HepG2 (cell line): ENCODE measurements around the gene RHOT2. TPM values are rescaled to one million over a fixed set of nuclear protein-coding genes. Genes with fewer than 3 reads are reported as not detected.

Experiments used
- ATAC-seq: fragments of 200-7000 bp; cut with Tn5 transposase; 3 replicates; pipeline ENCODE4 v1.9.1; 2020; ENCODE audit warnings: mild to moderate bottlenecking, moderate library complexity
- BruUV-seq: library from RNA; stranded (reverse); fragments of 400-500 nt; replicated peaks from 2 replicates; lab custom pipeline; 2021; lab: Mats Ljungman, UMichigan
- CTCF ChIA-PET: fragments of 300-600 bp; formaldehyde crosslinking; extraction: SDS; loops from one replicate; lab custom pipeline; 2021; ENCODE audit warnings: low total read pairs, inconsistent platforms, low intra/inter-chr PET ratio; lab: Yijun Ruan, JAX
- POLR2A ChIA-PET: fragments of 350-600 bp; sonication (Branson Sonifier 250); formaldehyde crosslinking; loops from one replicate; lab custom pipeline; 2020; ENCODE audit warnings: antibody characterized with exemption, inconsistent platforms; lab: Yijun Ruan, JAX
- DNase-seq: peaks from one replicate; pipeline ENCODE4 v3.0.0-alpha.2; 2015; ENCODE audit warnings: low spot score
- FAIRE-seq: peaks from 3 replicates; lab custom pipeline; 2011; peaks lifted over from hg19 to GRCh38; lab: Jason Lieb, UNC
- H2AFZ ChIP-seq: one replicate; pipeline ENCODE4 v1.6.1; 2011; ENCODE audit warnings: low read length, inconsistent platforms
- H3K27ac ChIP-seq: fragments of 300-600 bp; 3 replicates; pipeline ENCODE4 v1.8.0; 2011; ENCODE audit warnings: mixed run types, mild to moderate bottlenecking, mixed read lengths, low read length, inconsistent platforms; ENCODE audit not compliant: insufficient read depth; ENCODE audit errors: extremely low read length
- H3K27me3 ChIP-seq, 2 experiments: fragments of 200-600 bp in 1 of 2; 2 replicates in 1 of 2; 3 replicates in 1 of 2; pipeline versions ENCODE4 v1.6.0 to v1.8.0; 2011; ENCODE audit warnings: low read length in 2 of 2, mild to moderate bottlenecking in 2 of 2, moderate library complexity in 2 of 2, inconsistent platforms in 1 of 2; ENCODE audit not compliant: insufficient read depth in 2 of 2, control insufficient read depth in 1 of 2
- H3K36me3 ChIP-seq, 2 experiments: fragments of 200-600 bp in 1 of 2; replicated peaks in 1 of 2; 2 replicates in 1 of 2; 3 replicates in 1 of 2; pipeline versions ENCODE4 v1.5.1 to v1.8.0; 2011; ENCODE audit warnings: low read length in 2 of 2, inconsistent platforms in 1 of 2; ENCODE audit not compliant: insufficient read depth in 2 of 2, control insufficient read depth in 1 of 2
- H3K4me1 ChIP-seq: 2 replicates; pipeline ENCODE4 v1.5.1; 2012; ENCODE audit warnings: low read length, inconsistent platforms; ENCODE audit not compliant: insufficient read depth
- H3K4me2 ChIP-seq: 2 replicates; pipeline ENCODE4 v1.6.0; 2011; ENCODE audit warnings: low read depth, low read length, inconsistent platforms
- H3K4me3 ChIP-seq, 3 experiments: fragments of 200-600 bp in 1 of 3; sonication (generic), shearing (Covaris generic) in 1 of 3; replicated peaks in 1 of 3; 2 replicates each; pipeline ENCODE4 v1.5.1; 2011 to 2016; ENCODE audit warnings: low read length in 3 of 3, inconsistent platforms in 2 of 3, low read depth in 2 of 3, mild to moderate bottlenecking in 2 of 3, control low read depth in 1 of 3, mixed read lengths in 1 of 3; ENCODE audit not compliant: insufficient read depth in 1 of 3
- H3K79me2 ChIP-seq: one replicate; pipeline ENCODE4 v1.6.1; 2011; ENCODE audit warnings: low read length, inconsistent platforms; ENCODE audit not compliant: insufficient read depth
- H3K9ac ChIP-seq: 2 replicates; pipeline ENCODE4 v1.6.0; 2011; ENCODE audit warnings: mild to moderate bottlenecking, low read depth, low read length, inconsistent platforms; ENCODE audit not compliant: insufficient read depth
- H3K9me3 ChIP-seq: 2 replicates; pipeline ENCODE4 v1.5.1; 2012; ENCODE audit warnings: mild to moderate bottlenecking, low read length
- H4K20me1 ChIP-seq: 2 replicates; pipeline ENCODE4 v1.6.0; 2011; ENCODE audit warnings: inconsistent platforms, mild to moderate bottlenecking, low read length, moderate library complexity; ENCODE audit not compliant: insufficient read depth
- AFF4 ChIP-seq: sonication (generic); formaldehyde crosslinking; IDR thresholded peaks from 2 replicates; pipeline ENCODE4 v1.4.0; 2020; ENCODE audit warnings: missing genetic modification reagents
- AGO1 ChIP-seq: fragments of 200-400 bp; formaldehyde crosslinking; IDR thresholded peaks from 2 replicates; pipeline ENCODE4 v1.6.1; 2017; ENCODE audit warnings: mild to moderate bottlenecking, low read depth, low read length, moderate library complexity; ENCODE audit not compliant: poor library complexity, severe bottlenecking
- AGO2 ChIP-seq: fragments of 200-400 bp; formaldehyde crosslinking; optimal IDR thresholded peaks from 2 replicates; pipeline ENCODE3; 2017; ENCODE audit warnings: mild to moderate bottlenecking, low read depth, low read length, moderate library complexity
- ELF3 ChIP-seq: IDR thresholded peaks from 2 replicates; pipeline ENCODE4 v1.6.1; 2016; ENCODE audit warnings: missing genetic modification reagents, missing compliant biosample characterization
- HNRNPL ChIP-seq: fragments of 200-400 bp; formaldehyde crosslinking; IDR thresholded peaks from 2 replicates; pipeline ENCODE4 v1.6.1; 2017; ENCODE audit warnings: mild to moderate bottlenecking, low read depth, low read length
- MTA1 ChIP-seq: sonication (generic); formaldehyde crosslinking; IDR thresholded peaks from 2 replicates; pipeline ENCODE4 v1.4.0; 2020; ENCODE audit warnings: missing genetic modification reagents, mild to moderate bottlenecking, borderline replicate concordance
- NCOA2 ChIP-seq: sonication (generic); formaldehyde crosslinking; IDR thresholded peaks from 2 replicates; pipeline ENCODE4 v1.8.0; 2022; ENCODE audit warnings: inconsistent platforms
- POLR2A ChIP-seq, 2 experiments: IDR thresholded peaks; 2 replicates each; pipeline ENCODE4 v1.6.1; 2011; ENCODE audit warnings: low read depth in 2 of 2, low read length in 2 of 2, mild to moderate bottlenecking in 1 of 2, moderate library complexity in 1 of 2; ENCODE audit not compliant: insufficient read depth in 1 of 2
- RBFOX2 ChIP-seq: fragments of 200-400 bp; formaldehyde crosslinking; IDR thresholded peaks from 2 replicates; pipeline ENCODE4 v1.6.1; 2017; ENCODE audit warnings: low read depth, mild to moderate bottlenecking, low read length
- SP1 ChIP-seq, 2 experiments: fragments of 450-650 bp in 1 of 2; sonication (generic) in 1 of 2; formaldehyde crosslinking in 1 of 2; IDR thresholded peaks; 2 replicates each; pipeline versions ENCODE4 v1.4.0 to v1.6.1; 2016 to 2020; ENCODE audit warnings: missing genetic modification reagents in 1 of 2
- ZBTB38 ChIP-seq: sonication (generic); formaldehyde crosslinking; IDR thresholded peaks from 2 replicates; pipeline ENCODE4 v1.5.1; 2020; ENCODE audit warnings: mild to moderate bottlenecking, missing genetic modification reagents
- ZMAT3 ChIP-seq: sonication (generic); formaldehyde crosslinking; conservative IDR thresholded peaks from 2 replicates; pipeline ENCODE4 v1.7.0; 2021; ENCODE audit warnings: missing genetic modification reagents
- ZNF552 ChIP-seq: sonication (generic); formaldehyde crosslinking; IDR thresholded peaks from 2 replicates; pipeline ENCODE4 v1.9.0; 2022; ENCODE audit warnings: missing genetic modification reagents, mild to moderate bottlenecking, borderline replicate concordance
- ZNF577 ChIP-seq: sonication (generic); formaldehyde crosslinking; IDR thresholded peaks from 2 replicates; pipeline ENCODE4 v1.4.0; 2020; ENCODE audit warnings: mild to moderate bottlenecking, low read depth, missing genetic modification reagents, borderline replicate concordance
- WGBS: methylation state at CpG from one replicate; pipeline ENCODE4 v1.1.6; 2017; ENCODE audit warnings: low lambda C conversion rate; 5-methylcytosine and 5-hydroxymethylcytosine counted together
- in situ Hi-C: cut with HindIII; loops from 2 replicates; pipeline ENCODE4 v1.10.0; 2017; ENCODE audit warnings: low pct_unique_long_range_greater_than_20kb; ENCODE audit not compliant: extremely low pct_ligation_motif_present
- intact Hi-C: fragments of 100-400 bp; cut with micrococcal nuclease; formaldehyde crosslinking; loops from one replicate; pipeline ENCODE4 v1.10.0; 2022; ENCODE audit not compliant: unreplicated experiment
- polyA plus RNA-seq, 8 experiments: library from polyadenylated mRNA; depleted of rRNA in 3 of 8; stranded (reverse) in 7 of 8; unstranded in 1 of 8; fragments of >200 nt; fragmentation: Illumina TruSeq in 4 of 8; extraction: Trizol in 4 of 8; gene quantifications; 2 replicates each; pipeline versions ENCODE4 v1.2.1 to v1.2.3, GENCODE V29; 2011 to 2016; ENCODE audit warnings: low read depth in 4 of 8, missing spikeins in 1 of 8, mixed read lengths in 1 of 8; ENCODE audit not compliant: insufficient read depth in 1 of 8
- total RNA-seq, 5 experiments: library from RNA; depleted of rRNA; stranded (reverse); fragments of >200 nt; fragmentation: Illumina TruSeq; extraction: Trizol; gene quantifications; 2 replicates each; pipeline ENCODE4 v1.2.3, GENCODE V29; 2016; ENCODE audit warnings: low read depth in 1 of 5

RHOT2 gene
- total and polyA plus RNA-seq, 2 of the 13 experiments (the other 11 are each of a cell fraction or from before 2014, with no cell fraction given), result 63.6 to 76.9 TPM

GRCh38 chr16:673399-673991 is 5.6 kb downstream of the RHOT2 start:
- H4K20me1 ChIP-seq, result no peaks in the 10 kb centered on the region
- in situ Hi-C loops (no loop called here), intact Hi-C loops (no loop called here)
- H3K4me1 ChIP-seq, result peaks cover 35% of the 10 kb centered on the region
- H3K9ac ChIP-seq, result no peak overlapping the region
- FAIRE-seq (no peak), ATAC-seq (no peak), DNase-seq (no peak)
- WGBS, result 100% methylated on average over 2 of the region's 18 CpGs
- TF ChIP-seq HNRNPL (0 out of 2 replicates have a peak, but pooled peaks have one; percentile 33), AGO2 (peak; percentile 52), ZNF577 (CRISPR knock-in tag) (no peak), RBFOX2 (peak; percentile 57; the same call in 1 of the 2 replicates), ZMAT3 (no peak), AGO1 (peak; percentile 67)
- H3K27ac ChIP-seq, result no peak overlapping the region
- no peaks in the 10 kb centered on the region for H3K9me3 ChIP-seq
- H3K4me2 ChIP-seq, result no peak overlapping the region
- POLR2A ChIA-PET, result no interaction called here
- CTCF ChIA-PET, result no interaction called here
- H3K4me3 ChIP-seq, result no peak overlapping the region
- H3K79me2 ChIP-seq, result peaks cover 13% of the 10 kb centered on the region
- no peak overlapping the region for H2AFZ ChIP-seq
- TSS peak; percentile 17 for BruUV-seq
- no peaks in the 10 kb centered on the region for H3K27me3 ChIP-seq
- peaks cover 22 to 42% of the 10 kb centered on the region in 2 experiments; a peak in 4 of 5 replicates for H3K36me3 ChIP-seq

GRCh38 chr16:674214-674881 is 6.4 kb downstream of the RHOT2 start:
- Histone ChIP-seq H3K27ac (no peak overlapping the region), H3K4me2 (no peak overlapping the region), H3K9ac (no peak overlapping the region), H2AFZ (no peak overlapping the region), H3K27me3 (no peaks in the 10 kb centered on the region; a peak in 1 of 5 replicates), H3K9me3 (no peaks in the 10 kb centered on the region), H3K36me3 (peaks cover 22 to 41% of the 10 kb centered on the region in 2 experiments; a peak in 4 of 5 replicates), H3K4me1 (peaks cover 39% of the 10 kb centered on the region), H4K20me1 (no peaks in the 10 kb centered on the region), H3K79me2 (peaks cover 4% of the 10 kb centered on the region), H3K4me3 (no peak overlapping the region)
- FAIRE-seq, result no peak
- ChIA-PET CTCF (no interaction called here), POLR2A (no interaction called here)
- ATAC-seq, result no peak
- no peak for DNase-seq
- WGBS, result 67% methylated on average over 6 of the region's 22 CpGs
- intact Hi-C loops (no loop called here), in situ Hi-C loops (no loop called here)
- no TSS peak for BruUV-seq
- TF ChIP-seq MTA1 (CRISPR knock-in tag), result peak; percentile 16; the same call in 1 of the 2 replicates
- TF ChIP-seq NCOA2 (CRISPR knock-in tag), result no peak
- no peak for TF ChIP-seq ELF3 (CRISPR knock-in tag)
- peak in 1 of 2 experiments; percentile 32; a peak in 2 of 4 replicates for TF ChIP-seq POLR2A (IDR thresholded peaks at IDR 0.05; ENCODE audit: insufficient read depth in 1 of 2, low read depth in 2 of 2, low read length in 2 of 2)
- 0 out of 2 replicates have a peak, but pooled peaks have one; percentile 59 for TF ChIP-seq HNRNPL
- no peak for TF ChIP-seq ZNF552 (CRISPR knock-in tag)
- TF ChIP-seq ZBTB38 (CRISPR knock-in tag), result peak; percentile 31; the same call in 1 of the 2 replicates
- no peak for TF ChIP-seq AFF4 (CRISPR knock-in tag)
- no peak for TF ChIP-seq SP1 (IDR thresholded peaks at IDR 0.05)
- no peak for TF ChIP-seq SP1 (CRISPR knock-in tag; IDR thresholded peaks at IDR 0.05)
